HG03108 (cell line): ENCODE measurements around the gene ORAI1.
A peak's percentile ranks its signal among the peaks of the same experiment; 100 is the strongest.
"Not testable (repeated sequence)": the region's sequence is repeated elsewhere in the genome, so short reads cannot be mapped to it uniquely, and the experiment has no call there.

Experiments used
- ATAC-seq: cut with Tn5 transposase; IDR thresholded peaks from one replicate; pipeline ENCODE4 v1.9.1; 2021; ENCODE audit warnings: moderate library complexity; ENCODE audit not compliant: unreplicated experiment

Gene ORAI1

DNA sequence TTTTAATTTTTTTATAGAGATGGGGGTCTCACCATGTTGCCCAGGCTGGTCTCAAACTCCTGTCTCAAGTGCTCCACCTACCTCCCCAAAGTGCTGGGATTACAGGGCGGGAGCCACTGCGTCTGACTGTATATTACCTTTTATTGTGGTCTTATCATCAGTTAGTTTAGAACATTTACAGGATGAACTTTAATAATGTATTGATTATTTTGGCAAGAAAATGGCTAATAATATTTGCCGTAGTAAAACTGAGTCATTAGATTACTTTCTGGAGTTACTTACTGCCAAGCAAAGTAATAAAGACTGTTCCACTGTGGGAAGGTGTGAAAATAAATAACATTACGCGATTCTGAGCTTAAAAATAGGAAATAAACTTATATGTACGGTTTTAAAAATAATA lies 23.6 kb upstream of the ORAI1 start:
- no peak for ATAC-seq

DNA sequence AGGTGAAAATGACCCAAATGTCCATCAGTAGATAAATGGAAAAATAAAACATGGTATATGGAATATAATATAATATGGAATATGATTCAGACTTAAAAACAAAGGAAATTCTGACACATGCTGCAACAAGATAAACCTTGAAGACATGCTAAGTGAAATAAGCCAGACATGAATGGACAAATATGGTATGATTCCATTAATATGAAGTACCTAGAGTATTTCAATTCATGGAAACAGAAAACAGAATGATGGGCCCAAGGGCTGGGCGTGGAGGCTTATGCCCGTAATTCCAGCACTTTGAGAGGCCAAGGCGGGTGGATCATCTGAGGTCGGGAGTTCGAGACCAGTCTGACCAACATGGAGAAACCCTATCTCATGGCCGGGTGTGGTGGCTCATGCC lies 22.7 kb upstream of the ORAI1 start:
- no peak for ATAC-seq

DNA sequence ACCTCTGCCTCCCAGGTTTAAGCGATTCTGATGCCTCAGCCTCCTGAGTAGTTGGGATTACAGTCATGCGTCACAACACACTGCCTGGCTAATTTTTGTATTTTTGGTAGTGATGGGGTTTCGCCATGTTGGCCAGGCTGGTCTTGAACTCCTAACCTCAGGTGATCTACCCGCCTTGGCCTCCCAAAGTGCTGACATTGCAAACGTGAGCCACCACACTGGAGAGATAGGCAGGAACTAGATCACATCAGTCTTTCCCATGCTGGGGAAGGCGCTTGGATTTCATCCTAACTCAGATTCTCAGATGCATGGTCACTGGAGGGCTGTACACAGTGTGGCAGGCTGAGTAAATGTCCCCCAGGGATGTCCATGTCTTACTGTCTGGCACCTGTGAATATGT lies 18.0 kb upstream of the ORAI1 start:
- ATAC-seq, result no peak

DNA sequence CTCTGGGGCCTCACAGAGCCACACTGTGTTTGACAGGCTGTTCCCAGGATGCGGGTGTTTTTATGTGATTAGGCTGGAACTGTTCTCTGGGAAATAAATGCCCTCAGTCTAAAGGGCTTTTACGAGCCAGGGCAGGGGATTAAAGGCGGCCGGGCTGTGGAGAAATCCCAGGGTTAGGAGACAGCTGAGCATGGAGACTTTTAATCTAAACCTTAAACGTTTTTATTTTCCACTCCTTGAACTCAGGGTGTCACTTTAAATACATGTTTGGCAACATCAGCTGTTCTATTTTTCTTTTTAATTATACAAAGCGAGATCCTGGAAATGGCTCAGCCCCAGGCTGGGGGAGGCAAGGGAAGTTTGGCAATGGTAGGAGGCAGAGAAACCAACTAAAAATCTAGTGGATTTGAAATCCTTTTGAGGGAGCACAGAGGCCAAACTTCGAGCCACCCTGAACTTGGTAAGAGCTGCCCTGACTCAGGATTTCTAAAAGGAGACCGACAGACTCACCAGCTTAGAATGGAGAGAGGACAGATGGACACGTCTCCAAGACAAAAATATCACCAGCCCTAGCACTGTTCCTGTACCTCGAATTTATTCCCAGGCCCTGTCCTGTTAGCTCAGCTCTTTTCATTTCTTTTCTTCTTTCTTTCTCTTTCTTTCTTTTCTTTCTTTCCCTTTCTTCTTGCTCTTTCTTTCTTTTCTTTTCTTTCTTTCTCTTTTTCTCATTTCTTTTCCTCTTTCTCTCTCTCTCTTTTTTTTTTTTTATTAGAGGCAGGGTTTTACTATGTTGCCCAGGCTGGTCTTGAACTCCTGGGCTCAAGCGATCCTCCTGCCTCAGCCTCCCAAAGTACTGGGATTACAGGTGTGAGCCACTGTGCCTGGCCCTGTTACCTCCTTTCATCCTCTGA lies 15.8 kb upstream of the ORAI1 start:
- ATAC-seq, result no peak

DNA sequence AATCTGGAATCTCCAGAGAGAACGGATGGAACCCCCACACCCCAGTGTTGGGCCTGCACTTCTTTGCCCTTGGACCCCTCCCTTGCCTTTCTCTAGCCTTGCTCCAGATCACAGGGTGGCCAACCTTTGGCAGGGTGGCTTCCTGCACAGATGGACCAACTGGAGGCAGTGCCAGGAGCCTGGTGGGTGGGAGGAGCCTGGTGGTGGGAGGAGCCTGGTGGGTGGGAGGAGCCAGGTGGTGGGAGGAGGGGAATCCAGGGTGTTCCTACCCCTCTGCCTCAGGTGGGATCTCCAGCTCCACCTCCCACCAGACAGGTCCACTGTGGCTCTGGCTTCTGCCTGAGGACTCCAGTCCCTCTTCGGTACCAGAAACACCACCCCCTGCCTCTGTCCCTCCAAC lies 15.0 kb upstream of the ORAI1 start:
- ATAC-seq, result no peak

DNA sequence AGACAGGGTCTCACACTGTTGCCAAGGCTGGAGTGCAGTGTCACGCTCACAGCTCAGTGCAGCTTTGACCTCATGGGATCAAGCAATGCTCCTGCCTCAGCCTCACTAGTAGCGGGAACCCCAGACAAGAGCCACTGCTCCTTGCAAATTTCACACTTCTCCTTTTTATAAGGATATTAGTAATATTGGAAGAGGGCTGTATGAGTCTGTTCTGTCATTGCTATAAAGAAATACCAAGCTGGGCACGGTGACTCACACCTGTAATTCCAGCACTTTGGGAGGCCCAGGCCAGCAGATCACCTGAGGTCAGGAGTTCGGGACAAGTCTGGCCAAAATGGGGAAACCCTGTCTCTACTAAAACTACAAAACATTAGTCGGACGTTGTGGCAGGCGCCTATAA lies 12.9 kb upstream of the ORAI1 start:
- ATAC-seq, result no peak

DNA sequence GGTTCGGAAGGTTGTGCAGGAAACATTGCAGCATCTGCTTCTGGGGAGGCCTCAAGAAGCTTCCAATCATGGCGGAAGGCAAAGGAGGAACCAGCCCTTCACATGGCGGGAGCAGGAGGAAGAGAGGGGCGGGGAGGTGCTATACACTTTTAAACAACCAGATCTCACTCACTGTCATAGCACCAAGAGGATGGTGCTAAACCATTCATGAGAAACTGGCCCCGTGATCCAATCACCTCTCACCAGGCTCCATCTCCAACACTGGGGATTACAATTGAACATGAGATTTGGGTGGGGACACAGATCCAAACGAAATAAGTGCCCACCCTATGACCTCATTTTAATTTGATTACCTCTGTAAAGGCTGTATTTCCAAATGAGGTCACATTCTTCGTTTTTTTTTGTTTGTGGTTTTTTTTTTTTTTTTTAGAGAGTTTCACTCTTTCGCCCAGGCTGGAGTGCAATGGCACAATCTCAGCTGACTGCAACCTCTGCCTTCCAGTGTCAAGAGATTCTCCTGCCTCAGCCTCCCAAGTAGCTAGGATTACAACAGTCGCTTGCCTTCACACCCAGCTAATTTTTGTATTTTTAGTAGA lies 11.4 kb upstream of the ORAI1 start:
- no peak for ATAC-seq

DNA sequence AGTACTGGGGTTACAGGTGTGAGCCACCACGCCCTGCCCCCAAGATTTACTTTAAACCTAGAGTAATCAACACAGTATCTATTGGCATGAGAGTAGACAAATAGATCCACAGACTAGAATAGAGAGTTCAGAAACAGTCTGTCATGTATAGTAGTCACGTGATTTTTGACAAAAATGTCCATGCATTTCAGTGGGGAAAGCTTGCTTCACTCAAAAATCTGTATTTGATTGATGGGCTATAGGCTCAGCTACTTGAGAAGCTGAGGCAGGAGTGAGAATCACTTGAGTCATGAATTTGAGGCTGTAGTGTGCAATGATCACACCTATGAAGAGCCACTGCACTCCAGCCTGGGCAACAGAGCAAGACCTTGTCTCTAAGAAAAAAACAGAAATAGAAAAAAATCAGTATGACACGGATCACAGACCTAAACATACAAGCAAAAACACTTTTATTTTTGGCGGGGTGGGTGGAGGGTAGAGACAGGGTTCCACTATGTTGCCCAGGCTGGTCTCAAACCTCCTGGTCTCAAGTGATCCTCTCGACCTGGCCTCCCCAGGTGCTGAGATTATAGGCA lies 7.6 kb upstream of the ORAI1 start:
- no peak for ATAC-seq

DNA sequence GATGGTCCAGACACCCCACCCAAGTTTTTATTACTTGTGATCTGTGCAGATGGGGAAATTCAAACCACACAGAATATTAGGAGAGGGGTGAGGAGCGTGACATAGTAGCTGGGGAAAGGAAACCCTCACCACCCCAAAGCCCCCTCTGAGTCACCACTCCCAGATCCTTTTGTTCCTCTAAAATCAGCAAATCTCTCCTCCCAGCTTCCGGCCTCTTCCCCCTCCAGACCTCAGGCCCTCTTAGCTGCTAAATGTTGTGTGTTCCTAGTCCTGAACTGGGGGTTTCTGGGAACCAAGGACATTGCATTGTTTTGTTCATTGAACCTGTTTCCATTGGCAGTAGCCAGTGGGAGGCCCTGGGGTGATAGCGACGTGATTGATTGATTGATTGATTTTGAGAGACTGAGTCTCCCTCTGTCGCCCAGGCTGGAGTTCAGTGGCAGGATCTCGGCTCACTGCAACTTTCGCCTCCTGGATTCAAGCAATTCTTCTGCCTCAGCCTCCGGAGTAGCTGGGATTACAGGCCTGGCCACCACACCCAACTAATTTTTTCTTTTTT lies 5.9 kb upstream of the ORAI1 start:
- no peak for ATAC-seq

DNA sequence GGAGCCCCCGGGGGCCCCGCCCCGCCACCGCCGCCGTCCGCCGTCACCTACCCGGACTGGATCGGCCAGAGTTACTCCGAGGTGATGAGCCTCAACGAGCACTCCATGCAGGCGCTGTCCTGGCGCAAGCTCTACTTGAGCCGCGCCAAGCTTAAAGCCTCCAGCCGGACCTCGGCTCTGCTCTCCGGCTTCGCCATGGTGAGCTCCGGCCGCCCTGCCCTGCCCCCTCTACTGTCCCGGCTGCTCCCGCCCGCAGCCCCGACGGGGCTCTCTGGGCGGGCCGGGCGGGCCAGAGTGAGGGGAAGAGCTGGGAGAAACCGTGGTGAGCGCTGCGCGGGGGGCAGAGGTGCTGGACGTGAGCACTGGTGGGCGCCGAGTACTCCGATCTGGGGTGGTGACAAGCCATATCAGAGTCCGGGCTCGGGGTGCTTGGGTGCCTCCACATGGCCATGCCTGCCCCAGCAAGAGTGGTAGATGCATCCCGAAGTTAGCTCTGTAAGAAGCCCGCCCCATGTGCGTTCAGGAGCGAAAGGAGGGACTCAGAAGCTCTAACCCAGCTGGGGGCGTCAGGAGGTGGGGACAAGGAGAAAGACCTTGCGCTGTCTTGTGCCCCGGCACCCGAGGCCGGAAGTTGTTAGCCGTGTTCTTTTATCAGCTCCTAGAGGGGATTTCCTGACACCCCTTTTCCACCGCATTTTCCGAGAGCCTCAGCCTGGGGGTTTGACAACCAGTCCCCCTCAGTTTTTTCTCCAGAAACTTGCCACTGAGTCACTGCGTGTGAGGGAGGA lies 717 bp downstream of the ORAI1 start:
- ATAC-seq, result peak; percentile 24

DNA sequence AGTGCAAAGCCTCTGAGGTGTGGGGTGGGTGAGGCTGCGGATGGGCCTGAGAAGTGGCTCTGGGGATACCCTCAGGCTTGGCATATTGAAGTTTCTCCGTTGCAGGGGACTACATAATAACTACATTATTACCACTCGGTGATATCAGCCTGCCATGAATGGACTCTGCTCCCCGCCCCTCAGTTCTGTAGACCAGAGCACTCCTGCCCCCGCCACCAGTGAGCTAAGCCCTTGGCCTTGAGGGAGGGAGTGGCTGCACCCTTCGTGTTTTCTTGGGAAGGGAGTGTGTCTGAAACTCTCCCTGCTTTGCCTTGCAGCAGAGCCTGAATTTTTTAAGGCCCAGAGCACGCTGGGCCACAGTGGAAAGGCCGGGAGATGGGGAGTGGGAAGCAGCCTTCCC lies 1.7 kb downstream of the ORAI1 start:
- no peak for ATAC-seq

DNA sequence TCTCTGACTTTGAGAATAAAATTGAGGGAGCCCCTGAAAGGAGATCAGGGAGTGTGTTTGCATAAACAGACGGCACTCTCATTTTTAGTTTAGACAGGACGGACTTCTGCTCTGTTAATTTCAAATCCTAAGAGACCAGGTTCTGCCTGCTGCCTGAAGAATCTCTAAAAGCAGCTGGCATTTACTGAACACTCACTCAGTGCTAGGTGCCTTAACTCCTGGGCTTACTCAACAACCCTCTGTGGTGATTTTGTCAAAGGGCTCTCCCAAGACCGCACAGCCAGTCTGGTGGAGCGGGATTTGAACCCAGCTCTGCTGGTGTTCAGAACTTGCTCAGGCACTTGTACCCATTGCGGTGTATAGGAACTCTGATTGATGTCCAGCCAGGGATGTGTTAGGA lies 2.2 kb downstream of the ORAI1 start:
- no peak for ATAC-seq

DNA sequence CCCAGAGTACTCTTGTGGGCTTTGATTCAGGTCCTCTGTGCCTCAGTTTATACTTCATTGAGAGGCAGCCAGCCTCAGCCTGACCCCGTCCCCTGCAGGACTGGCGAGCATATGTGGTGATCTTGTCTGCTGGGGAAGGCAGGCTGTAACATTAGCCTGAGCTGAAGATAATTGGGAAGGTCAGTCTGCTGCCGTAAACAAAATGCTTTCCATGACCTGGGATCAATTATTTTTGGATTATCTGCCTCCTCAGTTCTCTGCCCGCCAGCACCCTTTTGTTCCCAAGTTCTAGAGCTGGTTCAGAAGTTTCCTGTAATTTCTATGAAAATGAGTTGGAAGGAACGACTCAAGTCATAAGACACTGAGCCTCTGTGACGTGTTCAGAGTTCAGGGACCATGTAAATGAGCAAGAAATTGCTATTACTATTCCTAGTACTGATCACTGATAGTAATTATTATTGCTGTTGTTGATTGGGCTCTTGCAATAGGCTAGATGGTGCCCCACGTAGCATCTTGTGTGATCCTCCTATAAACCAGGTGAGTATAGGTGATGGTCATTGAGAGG lies 4.5 kb downstream of the ORAI1 start:
- no peak for ATAC-seq

DNA sequence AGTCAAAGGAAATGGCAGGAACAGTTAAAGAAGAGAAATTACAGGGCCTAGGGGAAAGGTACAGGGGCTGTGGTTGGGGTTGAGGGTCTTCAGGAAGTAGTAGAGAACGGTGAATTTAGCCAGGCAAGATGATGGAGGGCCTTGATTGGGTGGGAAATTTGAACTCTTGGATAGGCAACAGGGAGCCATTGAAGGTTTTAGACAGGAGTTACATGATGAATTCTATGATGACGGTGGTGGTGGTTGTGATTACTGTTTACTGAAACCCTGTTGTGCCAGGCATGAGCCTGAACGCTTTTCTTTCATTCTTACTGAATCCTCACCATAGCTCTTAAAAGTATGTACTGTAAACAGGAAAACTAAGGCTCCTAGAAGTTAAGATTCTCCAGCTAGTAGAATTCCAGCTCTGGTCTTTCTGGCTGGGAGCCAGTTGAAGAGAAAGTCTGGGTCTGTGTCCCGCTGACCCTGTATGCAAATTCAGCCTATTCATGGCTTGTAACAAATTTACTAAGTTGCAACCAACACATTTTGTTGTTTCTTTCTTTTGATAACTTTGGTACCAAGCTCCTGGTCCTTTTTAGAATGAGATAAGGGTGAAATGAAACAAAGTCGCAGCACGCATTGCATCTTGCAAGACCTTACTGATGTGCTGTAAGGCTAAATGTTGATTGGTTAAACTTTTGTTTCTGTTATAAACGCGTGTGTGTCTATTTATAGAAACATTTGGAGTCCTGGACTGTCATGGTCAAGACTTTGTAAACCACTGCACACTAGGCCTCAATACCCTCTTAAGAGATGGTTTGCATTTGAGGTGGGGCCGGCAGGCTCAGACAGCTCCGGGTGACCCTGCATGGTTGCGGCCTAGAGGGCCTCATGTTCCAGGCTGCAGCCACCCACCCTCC lies 6.0 kb downstream of the ORAI1 start:
- ATAC-seq, result no peak

DNA sequence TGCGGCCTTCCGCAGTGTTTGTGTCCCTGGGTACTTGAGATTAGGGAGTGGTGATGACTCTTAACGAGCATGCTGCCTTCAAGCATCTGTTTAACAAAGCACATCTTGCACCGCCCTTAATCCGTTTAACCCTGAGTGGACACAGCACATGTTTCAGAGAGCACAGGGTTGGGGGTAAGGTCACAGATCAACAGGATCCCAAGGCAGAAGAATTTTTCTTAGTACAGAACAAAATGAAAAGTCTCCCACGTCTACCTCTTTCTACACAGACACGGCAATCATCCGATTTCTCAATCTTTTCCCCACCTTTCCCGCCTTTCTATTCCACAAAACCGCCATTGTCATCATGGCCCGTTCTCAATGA lies 7.5 kb downstream of the ORAI1 start:
- not testable (repeated sequence) for ATAC-seq

DNA sequence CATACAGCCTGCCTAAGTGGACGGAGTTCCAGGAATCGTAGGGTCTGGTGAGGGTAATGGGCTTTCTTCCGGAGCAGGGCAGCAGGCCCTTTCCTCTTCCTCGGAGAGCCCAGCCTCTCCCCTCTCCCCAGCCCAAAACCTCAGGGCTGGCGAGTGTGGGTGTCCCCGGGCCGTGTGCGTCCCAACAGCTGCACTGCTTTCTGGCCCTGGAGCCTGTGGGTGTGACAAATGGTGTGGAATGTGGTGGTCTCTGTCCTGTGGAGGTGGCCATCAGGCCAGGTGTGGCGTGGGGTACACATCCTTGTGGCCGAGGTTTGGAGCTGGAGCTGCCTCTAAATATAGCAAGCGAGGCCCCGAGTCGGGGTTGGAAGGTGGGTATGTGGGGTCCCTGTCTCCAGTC lies 8.5 kb downstream of the ORAI1 start:
- no peak for ATAC-seq

DNA sequence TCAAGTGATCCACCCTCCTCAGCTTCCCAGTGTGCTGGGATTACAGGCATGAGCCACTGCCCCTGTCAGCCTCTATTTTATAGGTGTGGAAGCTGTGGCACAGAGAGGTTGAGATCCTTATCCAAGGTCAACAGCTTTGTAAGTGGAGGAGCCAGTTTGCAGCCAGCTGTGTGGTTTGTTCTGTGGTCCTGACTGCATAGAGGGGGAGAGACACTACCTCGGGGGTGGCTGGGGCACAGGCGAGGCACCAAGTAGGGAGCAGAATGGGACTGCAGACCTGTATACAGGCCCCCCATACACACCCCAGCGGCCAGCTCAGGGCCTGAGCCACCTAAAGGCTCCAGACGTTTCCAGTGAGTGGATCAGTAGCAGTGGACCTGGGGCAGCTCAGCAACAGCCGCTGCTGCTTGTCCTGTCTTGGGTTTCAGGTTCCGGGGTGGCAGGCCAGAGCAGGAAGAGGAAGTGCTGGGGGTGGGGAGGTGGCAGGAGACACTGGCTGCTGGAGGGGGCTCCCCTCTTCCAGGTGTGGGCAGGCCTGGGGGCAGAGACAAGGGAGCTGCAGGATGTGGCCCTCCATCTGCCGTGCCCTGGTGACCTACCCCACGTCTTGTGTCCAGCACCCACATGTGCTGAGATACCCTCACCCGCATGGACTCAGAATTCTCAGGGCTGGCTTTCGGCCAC lies 11.0 kb downstream of the ORAI1 start:
- ATAC-seq, result peak; percentile 81

DNA sequence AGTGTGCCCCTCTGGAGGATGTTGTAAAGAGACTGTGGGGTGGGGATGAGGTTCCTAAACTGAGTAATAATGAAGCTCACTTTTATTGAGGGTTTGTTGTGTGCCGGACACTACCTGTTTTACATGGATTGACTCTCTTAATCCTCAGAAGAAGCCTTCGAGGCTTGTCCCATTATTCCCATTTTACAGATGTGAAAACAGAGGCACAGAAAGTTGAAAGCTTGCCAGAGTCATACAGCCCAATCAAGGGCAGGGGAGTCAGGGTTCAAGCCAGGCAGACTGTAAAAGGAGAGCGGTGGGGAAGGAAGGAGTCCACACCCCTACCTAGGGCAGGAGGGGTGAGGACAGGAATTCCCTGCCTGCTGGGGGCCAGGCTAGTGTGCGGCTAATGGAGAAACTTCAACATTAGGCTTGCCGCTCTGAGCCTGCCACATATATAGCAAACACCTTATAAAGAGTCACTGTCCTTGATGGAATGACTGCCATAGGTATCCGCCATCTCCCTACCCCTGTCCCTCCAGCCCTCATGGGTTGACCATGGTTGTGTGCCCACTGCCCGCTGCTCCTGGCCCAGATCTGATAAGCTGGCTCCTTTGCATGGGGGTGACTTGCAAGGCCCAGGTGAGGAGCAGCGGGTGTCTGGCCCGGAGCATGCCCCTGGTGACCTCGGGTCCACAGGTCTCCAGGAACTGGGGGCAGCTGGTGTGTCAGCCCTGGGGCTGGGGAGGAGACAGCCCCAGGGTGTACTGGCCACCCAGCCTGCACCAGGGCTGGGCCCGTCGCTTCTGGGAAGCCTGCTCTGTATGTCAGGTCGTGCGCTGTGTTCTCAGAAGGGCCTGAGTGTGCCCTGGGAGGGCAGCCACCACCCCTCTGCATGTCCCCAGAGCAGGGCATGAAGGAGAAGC lies 12.2 kb downstream of the ORAI1 start:
- no peak for ATAC-seq

DNA sequence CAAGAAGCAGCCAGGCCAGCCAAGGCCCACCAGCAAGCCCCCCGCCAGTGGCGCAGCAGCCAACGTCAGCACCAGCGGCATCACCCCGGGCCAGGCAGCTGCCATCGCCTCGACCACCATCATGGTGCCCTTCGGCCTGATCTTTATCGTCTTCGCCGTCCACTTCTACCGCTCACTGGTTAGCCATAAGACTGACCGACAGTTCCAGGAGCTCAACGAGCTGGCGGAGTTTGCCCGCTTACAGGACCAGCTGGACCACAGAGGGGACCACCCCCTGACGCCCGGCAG lies 15.0 kb downstream of the ORAI1 start:
- ATAC-seq, result no peak
